K562 (cell line): ENCODE results near the gene STOML3. TPM values are rescaled to one million over a fixed set of nuclear protein-coding genes. Genes with fewer than 3 reads are reported as not detected.

Experiments
- CCAR2 ChIP-seq: fragments of 200-400 bp; formaldehyde crosslinking; IDR thresholded peaks from 2 replicates; pipeline ENCODE4 v1.6.1; 2017; ENCODE audit warnings: mild to moderate bottlenecking, low read depth, low read length
- GATAD2A ChIP-seq: fragments of 450-650 bp; IDR thresholded peaks from 2 replicates; pipeline ENCODE4 v1.6.1; 2017
- HDAC2 ChIP-seq: fragments of 450-650 bp; IDR thresholded peaks from 2 replicates; pipeline ENCODE4 v1.6.1; 2016; ENCODE audit warnings: mild to moderate bottlenecking
- HES1 ChIP-seq: fragments of 450-650 bp; IDR thresholded peaks from 2 replicates; pipeline ENCODE4 v1.6.1; 2016; ENCODE audit warnings: low read depth, mild to moderate bottlenecking, moderate library complexity
- NELFE ChIP-seq: IDR thresholded peaks from 2 replicates; pipeline ENCODE4 v1.6.1; 2011; ENCODE audit warnings: mild to moderate bottlenecking; ENCODE audit not compliant: insufficient read depth, insufficient read length
- NFRKB ChIP-seq: fragments of 450-650 bp; IDR thresholded peaks from 2 replicates; pipeline ENCODE4 v1.6.1; 2016; ENCODE audit warnings: low read depth
- RERE ChIP-seq: sonication (generic); formaldehyde crosslinking; IDR thresholded peaks from 2 replicates; pipeline ENCODE4 v1.8.0; 2023; ENCODE audit warnings: missing genetic modification reagents, mild to moderate bottlenecking, borderline replicate concordance
- TRIM24 ChIP-seq, 2 experiments: fragments of 450-650 bp; IDR thresholded peaks; 2 replicates each; pipeline ENCODE4 v1.6.1; 2016
- ZFPM2 ChIP-seq: fragments of 250-450 bp; sonication (Bioruptor Pico); IDR thresholded peaks from 2 replicates; pipeline ENCODE4 v1.5.1; 2022; ENCODE audit warnings: mild to moderate bottlenecking
- polyA plus RNA-seq, 8 experiments: library from polyadenylated mRNA; depleted of rRNA in 4 of 8; stranded (reverse) in 5 of 8; unstranded in 3 of 8; fragments of >200 nt; fragmentation: Nextera tagmentation in 2 of 8; fragmentation: Illumina TruSeq in 1 of 8; extraction: Ambion mirVana in 2 of 8; extraction: Trizol in 1 of 8; gene quantifications; 2 replicates each; pipeline versions ENCODE4 v1.2.1 to v1.2.3, GENCODE V29; 2011 to 2014; ENCODE audit warnings: inconsistent platforms in 1 of 8, missing spikeins in 1 of 8
- total RNA-seq, 7 experiments: library from RNA; depleted of rRNA in 6 of 7; stranded (reverse); fragments of >200 nt in 6 of 7; fragmentation: Illumina TruSeq in 2 of 7; extraction: Trizol in 2 of 7; gene quantifications; 2 replicates each; pipeline versions ENCODE4 v1.2.1 to v1.2.3, GENCODE V29; 2011 to 2021; ENCODE audit warnings: low replicate concordance in 1 of 7

STOML3 gene
- total and polyA plus RNA-seq, 9 of the 15 experiments (the other 6 are each of a cell fraction or from before 2014, with no cell fraction given), result 0.04 TPM; not detected in 8

GRCh38 chr13:38967446-38967845, 23.2 kb downstream of the STOML3 start (continued):
- no peak for TF ChIP-seq RERE
- TF ChIP-seq HES1, result no peak
- no peak for TF ChIP-seq TRIM24 (IDR thresholded peaks at IDR 0.05)
- no peak for TF ChIP-seq ZFPM2 (CRISPR knock-in tag)
- TF ChIP-seq NELFE, result no peak
- TF ChIP-seq NFRKB, result no peak
- TF ChIP-seq GATAD2A, result no peak
- no peak for TF ChIP-seq CCAR2
- TF ChIP-seq HDAC2, result no peak
